ENCODE measurements around the gene HMBS.

DNA sequence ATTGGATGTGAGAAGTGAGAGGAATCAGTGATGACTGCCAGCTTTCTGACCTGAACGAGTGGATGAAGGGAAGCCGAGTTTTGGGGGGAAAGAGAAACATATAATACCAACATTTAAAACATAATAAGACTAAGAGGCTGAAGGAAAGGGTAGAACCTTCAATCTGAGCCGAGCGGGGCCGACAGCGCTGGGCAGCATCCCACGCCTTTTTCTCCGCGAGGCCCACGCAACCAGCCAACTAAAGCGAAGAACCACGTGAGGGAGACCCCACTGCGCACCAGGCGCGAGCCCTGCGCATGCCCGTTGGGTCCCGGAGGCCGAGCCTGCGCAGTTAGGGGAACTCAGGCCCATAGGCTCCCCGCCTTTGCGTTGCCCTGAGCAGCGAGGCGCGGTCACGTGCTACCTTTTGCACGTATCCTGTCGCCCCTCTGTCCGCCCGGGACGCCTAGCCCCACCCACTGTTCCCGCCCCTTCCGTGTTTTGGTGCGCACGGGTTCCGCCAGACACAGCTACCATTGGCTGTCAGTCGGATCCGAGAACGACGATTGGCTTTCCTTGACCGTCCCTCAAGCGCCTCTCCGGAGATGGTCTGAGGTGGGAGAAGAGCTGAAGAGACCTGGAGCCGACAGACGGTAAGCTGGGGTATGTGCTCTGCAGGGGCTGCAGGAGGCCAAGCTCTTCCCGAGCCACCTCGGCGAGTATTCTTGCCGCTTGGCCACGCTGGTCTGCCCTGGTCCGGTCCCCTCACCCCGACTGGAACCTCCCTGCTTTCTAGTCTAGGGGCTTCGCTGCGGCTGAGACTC lies 36.5 kb downstream of the HMBS start, which contains the start of gene HINFP:
- TF ChIP-seq ZNF121 (tag by site-specific recombination; IDR thresholded peaks at IDR 0.05) (no peak), MEIS1 (CRISPR knock-in tag; IDR thresholded peaks at IDR 0.05; ENCODE audit: borderline replicate concordance) (no peak)
- TF ChIP-seq, protein P1, sequence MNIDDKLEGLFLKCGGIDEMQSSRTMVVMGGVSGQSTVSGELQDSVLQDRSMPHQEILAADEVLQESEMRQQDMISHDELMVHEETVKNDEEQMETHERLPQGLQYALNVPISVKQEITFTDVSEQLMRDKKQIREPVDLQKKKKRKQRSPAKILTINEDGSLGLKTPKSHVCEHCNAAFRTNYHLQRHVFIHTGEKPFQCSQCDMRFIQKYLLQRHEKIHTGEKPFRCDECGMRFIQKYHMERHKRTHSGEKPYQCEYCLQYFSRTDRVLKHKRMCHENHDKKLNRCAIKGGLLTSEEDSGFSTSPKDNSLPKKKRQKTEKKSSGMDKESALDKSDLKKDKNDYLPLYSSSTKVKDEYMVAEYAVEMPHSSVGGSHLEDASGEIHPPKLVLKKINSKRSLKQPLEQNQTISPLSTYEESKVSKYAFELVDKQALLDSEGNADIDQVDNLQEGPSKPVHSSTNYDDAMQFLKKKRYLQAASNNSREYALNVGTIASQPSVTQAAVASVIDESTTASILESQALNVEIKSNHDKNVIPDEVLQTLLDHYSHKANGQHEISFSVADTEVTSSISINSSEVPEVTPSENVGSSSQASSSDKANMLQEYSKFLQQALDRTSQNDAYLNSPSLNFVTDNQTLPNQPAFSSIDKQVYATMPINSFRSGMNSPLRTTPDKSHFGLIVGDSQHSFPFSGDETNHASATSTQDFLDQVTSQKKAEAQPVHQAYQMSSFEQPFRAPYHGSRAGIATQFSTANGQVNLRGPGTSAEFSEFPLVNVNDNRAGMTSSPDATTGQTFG (tag by site-specific recombination; IDR thresholded peaks at IDR 0.05; ENCODE audit: borderline replicate concordance) = no peak

Measured in HEK293 (cell line).